HCT116 (cell line): ENCODE measurements around the gene SAMMSON.

Experiments
- CTCF ChIP-seq, 3 experiments: fragments of 200-600 bp in 1 of 3; sonication (generic) in 1 of 3; IDR thresholded peaks in 2 of 3; conservative IDR thresholded peaks in 1 of 3; 2 replicates each; pipeline ENCODE4 v1.5.1; 2012 to 2017; ENCODE audit warnings: low read depth in 2 of 3, low read length in 2 of 3, antibody characterized with exemption in 1 of 3, borderline replicate concordance in 1 of 3, control low read depth in 1 of 3, mild to moderate bottlenecking in 1 of 3, mixed read lengths in 1 of 3, mixed run types in 1 of 3, moderate library complexity in 1 of 3; ENCODE audit not compliant: insufficient read depth in 1 of 3
- EZH2 ChIP-seq: fragments of 200-600 bp; sonication (generic); IDR thresholded peaks from 2 replicates; pipeline ENCODE4 v1.6.1; 2017; ENCODE audit warnings: antibody characterized with exemption, mixed run types
- POLR2A ChIP-seq: IDR thresholded peaks from 2 replicates; pipeline ENCODE4 v1.7.0; 2011; ENCODE audit warnings: borderline replicate concordance; ENCODE audit not compliant: insufficient read depth, insufficient read length; ENCODE audit errors: extremely low read depth
- POLR2AphosphoS5 ChIP-seq: IDR thresholded peaks from 2 replicates; pipeline ENCODE4 v1.6.1; 2011; ENCODE audit warnings: mild to moderate bottlenecking, low read depth, low read length, moderate library complexity
- RAD21 ChIP-seq: IDR thresholded peaks from 2 replicates; pipeline ENCODE4 v1.6.1; 2012; ENCODE audit warnings: low read depth, mild to moderate bottlenecking

- TF ChIP-seq CTCF (IDR thresholded peaks at IDR 0.05 in 2 of 3, conservative IDR thresholded peaks at IDR 0.05 in 1 of 3; ENCODE audit: borderline replicate concordance in 1 of 3, insufficient read depth in 1 of 3, low read depth in 2 of 3, low read length in 2 of 3): no peak
- no peak for TF ChIP-seq POLR2A
- TF ChIP-seq POLR2AphosphoS5: no peak
- no peak for TF ChIP-seq RAD21
- TF ChIP-seq EZH2: no peak
Observed at GRCh38 chr3:70110066-70110465, 110.5 kb downstream of the SAMMSON start.
